ENCODE results near the gene HSD17B8. TPM values are rescaled to one million over a fixed set of nuclear protein-coding genes. Genes with fewer than 3 reads are reported as not detected.

HSD17B8 gene
- total RNA-seq, 1 experiment from 2014 or later: 7.4 TPM

DNA sequence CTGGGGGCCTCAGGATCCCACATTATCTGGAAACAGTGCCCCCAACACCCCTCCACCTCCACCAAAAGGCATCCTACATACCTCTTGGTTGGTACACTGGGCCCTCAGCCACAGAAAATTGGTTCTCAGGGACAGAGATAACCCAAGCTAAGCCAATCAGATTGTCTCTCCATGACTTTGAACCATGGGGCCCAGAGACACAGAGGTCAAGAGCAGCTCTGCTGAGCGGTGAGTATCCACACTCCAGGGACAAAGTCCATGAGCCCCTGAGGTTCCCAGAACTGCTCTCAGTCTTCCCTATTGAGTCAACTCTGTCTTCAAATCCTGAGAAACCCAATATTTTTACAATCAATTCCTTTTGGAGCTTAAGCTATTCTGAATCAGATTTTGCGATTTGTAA, 47.5 kb upstream of the HSD17B8 start:
- H3K4me3 ChIP-seq (ENCODE audit: low read depth in 2 of 2, low read length in 2 of 2): no peak overlapping the region
- TF ChIP-seq TCF7L2 (IDR thresholded peaks at IDR 0.05; ENCODE audit: low read depth, low read length) (no peak), SIN3A (IDR thresholded peaks at IDR 0.05; ENCODE audit: borderline replicate concordance, insufficient read depth, low read depth, low read length) (no peak), POLR2AphosphoS5 (IDR thresholded peaks at IDR 0.05; ENCODE audit: low read depth, low read length) (no peak)
- TF ChIP-seq, protein P1, sequence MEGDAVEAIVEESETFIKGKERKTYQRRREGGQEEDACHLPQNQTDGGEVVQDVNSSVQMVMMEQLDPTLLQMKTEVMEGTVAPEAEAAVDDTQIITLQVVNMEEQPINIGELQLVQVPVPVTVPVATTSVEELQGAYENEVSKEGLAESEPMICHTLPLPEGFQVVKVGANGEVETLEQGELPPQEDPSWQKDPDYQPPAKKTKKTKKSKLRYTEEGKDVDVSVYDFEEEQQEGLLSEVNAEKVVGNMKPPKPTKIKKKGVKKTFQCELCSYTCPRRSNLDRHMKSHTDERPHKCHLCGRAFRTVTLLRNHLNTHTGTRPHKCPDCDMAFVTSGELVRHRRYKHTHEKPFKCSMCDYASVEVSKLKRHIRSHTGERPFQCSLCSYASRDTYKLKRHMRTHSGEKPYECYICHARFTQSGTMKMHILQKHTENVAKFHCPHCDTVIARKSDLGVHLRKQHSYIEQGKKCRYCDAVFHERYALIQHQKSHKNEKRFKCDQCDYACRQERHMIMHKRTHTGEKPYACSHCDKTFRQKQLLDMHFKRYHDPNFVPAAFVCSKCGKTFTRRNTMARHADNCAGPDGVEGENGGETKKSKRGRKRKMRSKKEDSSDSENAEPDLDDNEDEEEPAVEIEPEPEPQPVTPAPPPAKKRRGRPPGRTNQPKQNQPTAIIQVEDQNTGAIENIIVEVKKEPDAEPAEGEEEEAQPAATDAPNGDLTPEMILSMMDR (IDR thresholded peaks at IDR 0.05): no peak
- TF ChIP-seq, protein P2, sequence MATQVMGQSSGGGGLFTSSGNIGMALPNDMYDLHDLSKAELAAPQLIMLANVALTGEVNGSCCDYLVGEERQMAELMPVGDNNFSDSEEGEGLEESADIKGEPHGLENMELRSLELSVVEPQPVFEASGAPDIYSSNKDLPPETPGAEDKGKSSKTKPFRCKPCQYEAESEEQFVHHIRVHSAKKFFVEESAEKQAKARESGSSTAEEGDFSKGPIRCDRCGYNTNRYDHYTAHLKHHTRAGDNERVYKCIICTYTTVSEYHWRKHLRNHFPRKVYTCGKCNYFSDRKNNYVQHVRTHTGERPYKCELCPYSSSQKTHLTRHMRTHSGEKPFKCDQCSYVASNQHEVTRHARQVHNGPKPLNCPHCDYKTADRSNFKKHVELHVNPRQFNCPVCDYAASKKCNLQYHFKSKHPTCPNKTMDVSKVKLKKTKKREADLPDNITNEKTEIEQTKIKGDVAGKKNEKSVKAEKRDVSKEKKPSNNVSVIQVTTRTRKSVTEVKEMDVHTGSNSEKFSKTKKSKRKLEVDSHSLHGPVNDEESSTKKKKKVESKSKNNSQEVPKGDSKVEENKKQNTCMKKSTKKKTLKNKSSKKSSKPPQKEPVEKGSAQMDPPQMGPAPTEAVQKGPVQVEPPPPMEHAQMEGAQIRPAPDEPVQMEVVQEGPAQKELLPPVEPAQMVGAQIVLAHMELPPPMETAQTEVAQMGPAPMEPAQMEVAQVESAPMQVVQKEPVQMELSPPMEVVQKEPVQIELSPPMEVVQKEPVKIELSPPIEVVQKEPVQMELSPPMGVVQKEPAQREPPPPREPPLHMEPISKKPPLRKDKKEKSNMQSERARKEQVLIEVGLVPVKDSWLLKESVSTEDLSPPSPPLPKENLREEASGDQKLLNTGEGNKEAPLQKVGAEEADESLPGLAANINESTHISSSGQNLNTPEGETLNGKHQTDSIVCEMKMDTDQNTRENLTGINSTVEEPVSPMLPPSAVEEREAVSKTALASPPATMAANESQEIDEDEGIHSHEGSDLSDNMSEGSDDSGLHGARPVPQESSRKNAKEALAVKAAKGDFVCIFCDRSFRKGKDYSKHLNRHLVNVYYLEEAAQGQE (IDR thresholded peaks at IDR 0.05; ENCODE audit: insufficient read depth in 1 of 2, low read depth in 2 of 2, low read length in 1 of 2): no peak
- peaks cover 8% of the 10 kb centered on the region for H3K4me1 ChIP-seq (ENCODE audit: control insufficient read depth, insufficient read depth, low read length)
- no TSS peak for BruUV-seq (replicated peaks)
- POLR2A ChIA-PET: no interaction called here
- ATAC-seq (no peak), DNase-seq (ENCODE audit: low read depth, low spot score) (no peak)
- H3K27me3 ChIP-seq (ENCODE audit: control insufficient read depth, insufficient read depth, low read length): no peaks in the 10 kb centered on the region
- CTCF ChIA-PET: interaction anchor here (0.6 kb wide), 1 partner anchor 22 kb away, joined by 6 read pairs; no protein-coding TSS in a partner anchor
- no peaks in the 10 kb centered on the region for H3K36me3 ChIP-seq (ENCODE audit: control insufficient read depth, insufficient read depth, low read length)
- H3K27ac ChIP-seq (ENCODE audit: low read length): no peak overlapping the region
- no peaks in the 10 kb centered on the region for H3K9me3 ChIP-seq (ENCODE audit: control insufficient read depth, insufficient read depth, low read depth, low read length)
- intact Hi-C loops (cut with micrococcal nuclease; ENCODE audit: unreplicated experiment) (no loop called here), in situ Hi-C loops (cut with HindIII; ENCODE audit: low pct_unique_long_range_greater_than_20kb, low sequenced_read_pairs) (no loop called here)

DNA sequence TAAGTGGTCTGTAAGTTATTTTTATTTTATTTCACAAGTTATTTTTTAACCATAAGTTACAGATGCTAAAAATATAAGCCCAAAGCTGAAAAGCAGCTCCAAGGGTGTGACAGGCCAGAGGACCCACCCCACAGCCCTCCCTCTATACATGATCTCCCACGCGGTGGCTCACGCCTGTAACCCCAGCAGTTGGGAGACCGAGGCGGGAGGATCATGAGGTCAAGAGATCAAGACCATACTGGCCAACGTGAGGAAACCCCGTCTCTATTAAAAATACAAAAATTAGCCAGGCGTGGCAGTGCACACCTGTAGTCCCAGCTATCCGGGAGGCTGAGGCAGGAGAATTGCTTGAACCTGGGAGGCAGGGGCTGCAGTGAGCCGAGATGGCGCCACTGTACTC, 44.4 kb upstream of the HSD17B8 start:
- ChIA-PET CTCF (interaction anchor here (0.6 kb wide), 2 partner anchors 45 to 169 kb away, joined by 6 to 8 read pairs; partner anchors contain the start of gene HSD17B8), POLR2A (interaction anchor here (0.7 kb wide), 1 partner anchor 76 kb away, joined by 3 read pairs; no protein-coding TSS in a partner anchor)
- DNase-seq (ENCODE audit: low read depth, low spot score): no peak
- ATAC-seq: no peak
- TF ChIP-seq, protein P1 (IDR thresholded peaks at IDR 0.05): no peak
- no peak for TF ChIP-seq SIN3A (IDR thresholded peaks at IDR 0.05; ENCODE audit: borderline replicate concordance, insufficient read depth, low read depth, low read length)
- TF ChIP-seq, protein P2 (IDR thresholded peaks at IDR 0.05; ENCODE audit: insufficient read depth in 1 of 2, low read depth in 2 of 2, low read length in 1 of 2): no peak
- TF ChIP-seq TCF7L2 (IDR thresholded peaks at IDR 0.05; ENCODE audit: low read depth, low read length): no peak
- TF ChIP-seq POLR2AphosphoS5 (IDR thresholded peaks at IDR 0.05; ENCODE audit: low read depth, low read length): no peak
- no peak overlapping the region for H3K4me3 ChIP-seq (ENCODE audit: low read depth in 2 of 2, low read length in 2 of 2)
- peaks cover 13% of the 10 kb centered on the region for H3K4me1 ChIP-seq (ENCODE audit: control insufficient read depth, insufficient read depth, low read length)
- H3K27ac ChIP-seq (ENCODE audit: low read length): no peak overlapping the region
- no TSS peak for BruUV-seq (replicated peaks)
- H3K36me3 ChIP-seq (ENCODE audit: control insufficient read depth, insufficient read depth, low read length): no peaks in the 10 kb centered on the region
- in situ Hi-C loops (cut with HindIII; ENCODE audit: low pct_unique_long_range_greater_than_20kb, low sequenced_read_pairs) (no loop called here), intact Hi-C loops (cut with micrococcal nuclease; ENCODE audit: unreplicated experiment) (no loop called here)
- no peaks in the 10 kb centered on the region for H3K9me3 ChIP-seq (ENCODE audit: control insufficient read depth, insufficient read depth, low read depth, low read length)
- no peaks in the 10 kb centered on the region for H3K27me3 ChIP-seq (ENCODE audit: control insufficient read depth, insufficient read depth, low read length)
